GM08714 (cell line): ENCODE data around the gene PLA2G5.
"Not testable (repeated sequence)": the region's sequence is repeated elsewhere in the genome, so short reads cannot be mapped to it uniquely, and the experiment has no call there.

ENCODE experiments used
- H3K4me3 ChIP-seq: fragments of 200-500 bp; sonication (Bioruptor generic); 2 replicates; pipeline ENCODE4 v1.5.1; 2014; ENCODE audit warnings: mild to moderate bottlenecking, low read length, inconsistent platforms
- ZNF274 ChIP-seq: IDR thresholded peaks from 2 replicates; pipeline ENCODE4 v1.6.1; 2012; ENCODE audit warnings: mild to moderate bottlenecking, low read depth, low read length

The PLA2G5 gene

GRCh38 chr1:20126041-20126805 is 56.2 kb downstream of the PLA2G5 start:
- TF ChIP-seq ZNF274 = no peak
- no peak overlapping the region for H3K4me3 ChIP-seq

DNA sequence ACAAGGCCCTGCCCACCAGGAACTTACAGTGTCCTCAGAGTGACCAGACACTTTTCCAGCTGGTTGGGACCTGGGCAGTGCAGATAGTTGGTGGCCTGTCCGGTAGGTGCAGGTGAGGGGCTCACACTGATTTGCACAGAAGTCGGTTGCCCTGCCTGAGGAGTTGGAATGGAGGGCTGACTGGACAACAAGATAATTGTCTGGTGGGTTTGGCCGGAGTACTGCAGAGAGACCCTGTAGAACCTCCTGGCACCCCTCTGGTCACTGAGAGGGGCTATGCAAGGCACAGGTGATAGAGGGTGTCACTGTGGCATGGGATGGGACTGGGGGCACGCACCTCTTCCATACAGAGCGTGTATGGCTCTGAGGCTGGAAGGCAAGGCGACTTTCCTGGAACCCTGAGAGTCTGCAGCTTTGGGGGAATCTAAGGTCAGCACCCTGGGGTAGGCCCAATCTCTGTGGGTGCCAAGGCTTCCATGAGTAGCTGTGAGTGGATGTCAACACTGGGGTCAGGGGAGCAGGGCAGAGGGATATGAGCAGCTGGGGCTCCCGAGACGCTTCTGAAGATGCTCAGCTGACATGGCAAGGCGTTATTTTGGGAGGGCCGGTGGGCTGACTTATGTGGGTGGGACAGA is 56.9 kb downstream of the PLA2G5 start:
- TF ChIP-seq ZNF274 = no peak
- H3K4me3 ChIP-seq = no peak overlapping the region

GRCh38 chr1:20130518-20130917 is 60.5 kb downstream of the PLA2G5 start:
- not testable (repeated sequence) for H3K4me3 ChIP-seq

- H3K4me3 ChIP-seq = no peak overlapping the region
- TF ChIP-seq ZNF274 = no peak
Measured at GRCh38 chr1:20134995-20135394, 65.0 kb downstream of the PLA2G5 start.

- no peak overlapping the region for H3K4me3 ChIP-seq
- TF ChIP-seq ZNF274 = no peak
Measured at GRCh38 chr1:20136249-20136648, 66.3 kb downstream of the PLA2G5 start.

DNA sequence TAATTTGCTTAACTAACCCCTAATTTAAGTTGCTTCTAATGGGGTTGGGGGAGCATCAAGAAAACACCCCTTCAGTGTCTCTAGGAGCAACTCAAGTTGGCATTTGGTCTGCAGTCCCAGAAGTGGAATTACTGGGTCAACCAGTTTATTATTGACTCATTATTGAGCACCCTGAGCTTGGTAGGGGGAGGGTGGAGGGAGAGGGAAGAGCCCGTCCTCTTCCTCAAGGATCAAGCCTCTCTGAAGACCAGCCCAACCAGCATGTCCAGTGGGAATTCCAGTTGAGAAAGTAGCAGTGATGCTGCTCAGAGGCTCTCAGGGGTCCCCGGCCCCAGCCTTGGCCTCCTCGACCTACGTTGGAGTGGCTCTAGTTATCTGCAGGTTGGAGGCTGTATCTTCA is 67.1 kb downstream of the PLA2G5 start:
- no peak overlapping the region for H3K4me3 ChIP-seq
- no peak for TF ChIP-seq ZNF274

DNA sequence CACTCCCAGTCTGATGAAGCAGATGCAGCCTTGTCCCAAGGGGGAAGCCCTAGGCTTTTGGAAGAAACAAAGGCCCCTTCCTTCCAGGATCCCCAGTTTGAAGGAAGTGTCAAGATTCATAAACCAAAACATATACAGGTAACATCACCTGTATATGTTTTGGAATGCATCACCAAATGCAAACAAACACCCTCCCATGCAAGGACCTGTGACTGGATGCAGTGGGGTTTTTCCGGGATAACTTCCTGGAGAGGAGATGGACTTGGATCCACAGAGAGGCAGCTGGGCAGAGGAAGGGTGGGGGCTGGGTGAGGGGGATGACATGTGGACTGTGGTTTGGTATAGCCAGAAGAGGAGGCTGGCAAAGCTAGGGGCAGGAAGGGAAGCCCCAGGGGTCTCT is 67.6 kb downstream of the PLA2G5 start:
- H3K4me3 ChIP-seq = no peak overlapping the region
- no peak for TF ChIP-seq ZNF274

DNA sequence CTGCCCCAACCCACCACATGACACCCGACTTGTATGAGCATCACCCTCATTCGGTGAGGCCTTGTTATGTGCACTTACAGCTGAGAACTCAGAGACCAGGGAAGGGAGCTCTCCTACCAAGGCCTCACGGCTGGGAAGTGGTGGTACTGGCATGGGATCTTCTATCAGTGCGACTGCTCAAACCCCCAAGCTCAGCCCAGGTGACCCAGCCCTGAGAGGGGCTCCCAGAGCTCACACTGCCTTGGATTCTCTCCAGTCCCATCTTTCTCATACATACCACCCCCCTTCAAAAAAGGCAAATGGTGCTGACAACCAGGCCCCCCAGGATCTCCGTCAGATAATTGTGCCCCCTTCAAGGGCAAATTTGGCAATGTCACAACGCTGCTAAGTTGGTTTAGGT is 68.4 kb downstream of the PLA2G5 start:
- no peak for TF ChIP-seq ZNF274
- H3K4me3 ChIP-seq = no peak overlapping the region

DNA sequence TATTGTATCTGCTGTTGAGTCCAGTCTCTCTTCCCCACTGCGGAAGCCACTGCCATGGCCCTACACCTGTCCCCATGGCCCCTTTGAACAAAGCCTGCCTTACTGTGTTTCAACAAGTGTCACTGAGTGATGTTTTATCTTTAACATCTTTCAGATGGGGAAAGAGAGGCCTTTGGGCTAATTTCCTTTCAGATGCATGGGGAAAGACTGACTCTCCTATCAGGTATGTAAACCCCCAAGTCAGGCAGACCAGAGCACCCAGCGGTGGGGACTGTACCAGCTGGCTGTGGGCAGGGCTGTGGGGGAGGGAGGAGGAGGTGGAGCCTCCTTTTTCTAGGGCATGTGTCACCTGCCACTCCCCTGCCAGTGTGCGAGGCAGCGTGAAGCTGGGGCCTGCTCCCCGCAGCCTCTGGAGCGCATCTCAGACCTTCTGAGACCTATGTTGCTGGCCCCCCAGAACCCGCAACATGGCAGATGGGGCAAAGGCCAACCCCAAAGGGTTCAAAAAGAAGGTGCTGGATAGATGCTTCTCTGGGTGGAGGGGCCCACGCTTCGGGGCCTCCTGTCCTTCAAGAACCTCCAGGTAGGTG is 69.1 kb downstream of the PLA2G5 start, which contains the start of gene PLA2G2F:
Gene PLA2G2F (plus strand): TSS at position 363 of the 590 bp plus-strand sequence. CDS start 105 bp downstream, at position 468.
- H3K4me3 ChIP-seq = no peak within 1 kb of the TSS
- no peak for TF ChIP-seq ZNF274

DNA sequence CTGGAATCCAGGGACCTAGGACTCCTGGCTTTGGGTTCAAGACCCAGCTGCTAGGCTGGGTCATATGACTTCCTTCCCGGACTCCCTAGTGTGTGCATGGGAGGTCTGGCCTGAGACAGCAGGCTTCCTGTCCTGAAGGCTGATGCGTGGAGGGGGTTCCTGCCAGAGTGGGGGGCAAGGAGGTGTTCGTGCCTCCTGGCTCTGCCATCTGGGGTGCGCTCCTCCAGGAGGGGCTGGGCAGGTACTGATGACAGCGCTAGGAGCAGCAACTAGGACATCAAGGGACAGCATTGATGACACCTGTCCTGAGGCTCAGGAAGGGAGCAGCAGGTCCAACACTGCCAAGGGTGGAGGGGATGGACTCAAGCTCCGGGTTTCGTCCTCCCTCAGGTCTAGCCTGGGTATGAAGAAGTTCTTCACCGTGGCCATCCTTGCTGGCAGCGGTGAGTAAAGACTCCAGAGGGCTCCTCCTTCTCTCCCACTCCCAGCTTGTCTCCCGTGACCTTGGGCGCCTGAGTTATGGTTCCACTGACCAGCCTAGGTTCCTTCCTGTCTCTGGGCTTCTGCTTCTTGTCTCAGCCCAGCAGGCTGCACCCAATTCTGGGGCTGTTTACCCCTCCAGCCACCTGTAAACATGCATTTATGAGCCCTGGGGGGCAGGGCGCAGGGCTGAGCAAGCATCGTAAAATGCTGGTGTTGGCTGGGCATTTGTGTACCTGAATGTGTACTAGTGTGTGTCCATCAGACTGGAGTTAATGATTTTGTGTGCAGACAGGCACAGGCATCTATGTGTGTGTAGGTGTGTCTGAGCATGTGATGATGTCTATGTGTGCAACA is 70.0 kb downstream of the PLA2G5 start:
- TF ChIP-seq ZNF274 = no peak
- H3K4me3 ChIP-seq = no peak overlapping the region

- H3K4me3 ChIP-seq = no peak overlapping the region
- no peak for TF ChIP-seq ZNF274
Measured at GRCh38 chr1:20141001-20141400, 71.0 kb downstream of the PLA2G5 start.

- H3K4me3 ChIP-seq = no peak overlapping the region
- no peak for TF ChIP-seq ZNF274
Measured at GRCh38 chr1:20141466-20141865, 71.5 kb downstream of the PLA2G5 start.
